T-helper 1 cell (primary cell): Measurements from ENCODE around the gene TMEM182.
A peak's percentile ranks its signal among the peaks of the same experiment; 100 is the strongest.

Experiments used
- DNase-seq, 5 donors: peaks; one replicate each; pipeline ENCODE4 v3.0.0-alpha.2; 2012 to 2020

Gene TMEM182

GRCh38 chr2:102801858-102802699 is 40.2 kb downstream of the TMEM182 start:
- no peak for DNase-seq

- no peak for DNase-seq
Measured at GRCh38 chr2:102803041-102803896, 41.4 kb downstream of the TMEM182 start.

GRCh38 chr2:102803897-102804217 is 42.0 kb downstream of the TMEM182 start:
- DNase-seq: no peak

GRCh38 chr2:102806250-102806837 is 44.5 kb downstream of the TMEM182 start:
- DNase-seq: peak in 2 of 5 donors; percentile 7 to 8

- no peak for DNase-seq
Measured at GRCh38 chr2:102809291-102810189, 47.7 kb downstream of the TMEM182 start.

- no peak for DNase-seq
Measured at GRCh38 chr2:102815285-102815684, 53.5 kb downstream of the TMEM182 start.

- no peak for DNase-seq
Measured at GRCh38 chr2:102826904-102827303, 65.1 kb downstream of the TMEM182 start.

GRCh38 chr2:102832789-102833188 is 71.0 kb downstream of the TMEM182 start:
- DNase-seq: no peak

- DNase-seq: no peak
Measured at GRCh38 chr2:102834523-102835273, 72.9 kb downstream of the TMEM182 start.

GRCh38 chr2:102837626-102838198 is 75.9 kb downstream of the TMEM182 start:
- no peak for DNase-seq

- DNase-seq: peak in 2 of 5 donors; percentile 8 to 12
Measured at GRCh38 chr2:102839668-102840388, 78.0 kb downstream of the TMEM182 start.

- DNase-seq: peak in 1 of 5 donors; percentile 14
Measured at GRCh38 chr2:102841107-102841840, 79.4 kb downstream of the TMEM182 start.

GRCh38 chr2:102843764-102844443 is 82.1 kb downstream of the TMEM182 start:
- DNase-seq: no peak

GRCh38 chr2:102844911-102845310 is 83.1 kb downstream of the TMEM182 start:
- DNase-seq: no peak

GRCh38 chr2:102848366-102848839 is 86.6 kb downstream of the TMEM182 start:
- no peak for DNase-seq

- DNase-seq: no peak
Measured at GRCh38 chr2:102850888-102851287, 89.1 kb downstream of the TMEM182 start.

GRCh38 chr2:102852867-102853266 is 91.0 kb downstream of the TMEM182 start:
- DNase-seq: no peak
